Keratinocyte (primary cell): ENCODE measurements around the gene NELL2. TPM values are rescaled to one million over a fixed set of nuclear protein-coding genes. Genes with fewer than 3 reads are reported as not detected.

Experiments
- DNase-seq: peaks from one replicate; pipeline ENCODE4 v3.0.0-alpha.2; 2011; ENCODE audit warnings: low read depth, missing footprints, low spot score
- FAIRE-seq: peaks from 2 replicates; lab custom pipeline; 2011; peaks lifted over from hg19 to GRCh38; lab: Jason Lieb, UNC
- H2AFZ ChIP-seq: 2 replicates; pipeline ENCODE4 v1.6.0; 2012; ENCODE audit warnings: low read length, control low read depth, inconsistent platforms; ENCODE audit not compliant: control insufficient read depth
- H3K27ac ChIP-seq: 2 replicates; pipeline ENCODE4 v1.5.1; 2011; ENCODE audit warnings: low read length; ENCODE audit not compliant: control insufficient read depth, insufficient read depth
- H3K27me3 ChIP-seq: 3 replicates; pipeline ENCODE4 v1.6.0; 2011; ENCODE audit warnings: low read length; ENCODE audit not compliant: control insufficient read depth, insufficient read depth; ENCODE audit errors: extremely low read depth
- H3K36me3 ChIP-seq, 2 experiments: 2 replicates in 1 of 2; 3 replicates in 1 of 2; pipeline ENCODE4 v1.5.1; 2011; ENCODE audit warnings: low read length in 2 of 2, mild to moderate bottlenecking in 1 of 2; ENCODE audit not compliant: control insufficient read depth in 2 of 2, insufficient read depth in 2 of 2; ENCODE audit errors: extremely low read depth in 1 of 2
- H3K4me1 ChIP-seq: 3 replicates; pipeline ENCODE4 v1.5.1; 2011; ENCODE audit warnings: low read length; ENCODE audit not compliant: control insufficient read depth, insufficient read depth; ENCODE audit errors: extremely low read depth
- H3K4me2 ChIP-seq: 3 replicates; pipeline ENCODE4 v1.6.0; 2011; ENCODE audit warnings: low read depth, low read length; ENCODE audit not compliant: control insufficient read depth, insufficient read depth; ENCODE audit errors: extremely low read depth
- H3K4me3 ChIP-seq, 3 experiments: fragments of 200-600 bp in 1 of 3; sonication (generic) in 1 of 3; 2 replicates in 2 of 3; 3 replicates in 1 of 3; pipeline ENCODE4 v1.5.1; 2011 to 2016; ENCODE audit warnings: low read length in 3 of 3, mild to moderate bottlenecking in 3 of 3, control low read depth in 2 of 3, inconsistent platforms in 1 of 3, low read depth in 1 of 3, mixed read lengths in 1 of 3, mixed run types in 1 of 3, moderate library complexity in 1 of 3; ENCODE audit not compliant: control insufficient read depth in 2 of 3, insufficient read depth in 2 of 3; ENCODE audit errors: extremely low read depth in 1 of 3
- H3K79me2 ChIP-seq: 2 replicates; pipeline ENCODE4 v1.6.0; 2012; ENCODE audit warnings: low read length; ENCODE audit not compliant: control insufficient read depth, insufficient read depth
- H3K9ac ChIP-seq: 3 replicates; pipeline ENCODE4 v1.6.0; 2011; ENCODE audit warnings: low read length; ENCODE audit not compliant: control insufficient read depth, insufficient read depth; ENCODE audit errors: extremely low read depth
- H3K9me1 ChIP-seq: 3 replicates; pipeline ENCODE4 v1.6.0; 2011; ENCODE audit warnings: low read length; ENCODE audit not compliant: control insufficient read depth, insufficient read depth; ENCODE audit errors: extremely low read depth
- H3K9me3 ChIP-seq: 2 replicates; pipeline ENCODE4 v1.5.1; 2012; ENCODE audit warnings: low read depth, low read length; ENCODE audit not compliant: control insufficient read depth
- H4K20me1 ChIP-seq: 3 replicates; pipeline ENCODE4 v1.6.0; 2011; ENCODE audit warnings: low read length; ENCODE audit not compliant: control insufficient read depth, insufficient read depth; ENCODE audit errors: extremely low read depth
- EZH2 ChIP-seq: IDR thresholded peaks from one replicate; pipeline ENCODE4 v1.6.1; 2012; ENCODE audit warnings: inconsistent platforms, mild to moderate bottlenecking, low read length, moderate library complexity
- dilution Hi-C: fragments of 300-500 bp; cut with MboI; formaldehyde crosslinking; loops from one replicate; pipeline ENCODE4 v1.7.0; 2020; ENCODE audit warnings: low sequenced_read_pairs; ENCODE audit not compliant: extremely low pct_ligation_motif_present
- polyA plus RNA-seq, 5 experiments: library from polyadenylated mRNA; depleted of rRNA in 3 of 5; stranded (reverse) in 3 of 5; stranded (forward) in 1 of 5; unstranded in 1 of 5; fragments of >200 nt; gene quantifications; 1 replicate in 1 of 5; 2 replicates in 3 of 5; 3 replicates in 1 of 5; pipeline versions ENCODE4 v1.2.1 to v1.2.3, GENCODE V29; 2011 to 2012; ENCODE audit warnings: missing spikeins in 2 of 5, low read depth in 1 of 5, low replicate concordance in 1 of 5
- TF ChIP-seq, protein P1 (sequence below), 3 experiments: IDR thresholded peaks in 1 of 3; conservative IDR thresholded peaks in 1 of 3; optimal IDR thresholded peaks in 1 of 3; 2 replicates in 2 of 3; 3 replicates in 1 of 3; pipeline versions ENCODE3 to v1.5.1; 2011; ENCODE audit warnings: low read length in 3 of 3, mild to moderate bottlenecking in 3 of 3, moderate library complexity in 2 of 3, control low read depth in 1 of 3, inconsistent platforms in 1 of 3; ENCODE audit not compliant: insufficient read depth in 2 of 3; ENCODE audit errors: extremely low read depth in 1 of 3

Gene NELL2
- polyA plus RNA-seq, 1 donor (not counting 4 experiments of a cell fraction or from before 2014, with no cell fraction given), result 0.58 TPM

DNA sequence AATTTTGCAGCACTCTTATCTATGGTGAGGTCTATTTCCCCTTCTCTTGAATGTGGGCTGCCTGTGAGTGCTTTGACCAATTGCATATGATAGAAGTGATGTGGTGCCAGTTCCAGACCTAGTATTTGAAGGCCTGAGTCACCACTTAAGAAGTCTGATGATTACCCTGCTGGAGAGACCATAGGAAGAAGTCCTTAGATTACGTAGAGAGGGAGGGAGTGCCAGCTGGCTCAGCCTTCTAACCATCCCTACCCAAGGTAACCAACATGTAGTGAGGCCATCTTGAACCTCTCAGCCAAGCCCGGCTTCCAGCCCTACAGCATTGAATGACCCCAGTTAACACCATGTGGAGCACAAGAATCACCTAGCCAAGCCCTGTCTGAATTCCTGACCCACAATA, 166.9 kb downstream of the NELL2 start:
- dilution Hi-C loops, result no loop called here
- H3K36me3 ChIP-seq, result no peaks in the 10 kb centered on the region
- no peak overlapping the region for H3K27ac ChIP-seq
- no peaks in the 10 kb centered on the region for H3K79me2 ChIP-seq
- TF ChIP-seq, protein P1, sequence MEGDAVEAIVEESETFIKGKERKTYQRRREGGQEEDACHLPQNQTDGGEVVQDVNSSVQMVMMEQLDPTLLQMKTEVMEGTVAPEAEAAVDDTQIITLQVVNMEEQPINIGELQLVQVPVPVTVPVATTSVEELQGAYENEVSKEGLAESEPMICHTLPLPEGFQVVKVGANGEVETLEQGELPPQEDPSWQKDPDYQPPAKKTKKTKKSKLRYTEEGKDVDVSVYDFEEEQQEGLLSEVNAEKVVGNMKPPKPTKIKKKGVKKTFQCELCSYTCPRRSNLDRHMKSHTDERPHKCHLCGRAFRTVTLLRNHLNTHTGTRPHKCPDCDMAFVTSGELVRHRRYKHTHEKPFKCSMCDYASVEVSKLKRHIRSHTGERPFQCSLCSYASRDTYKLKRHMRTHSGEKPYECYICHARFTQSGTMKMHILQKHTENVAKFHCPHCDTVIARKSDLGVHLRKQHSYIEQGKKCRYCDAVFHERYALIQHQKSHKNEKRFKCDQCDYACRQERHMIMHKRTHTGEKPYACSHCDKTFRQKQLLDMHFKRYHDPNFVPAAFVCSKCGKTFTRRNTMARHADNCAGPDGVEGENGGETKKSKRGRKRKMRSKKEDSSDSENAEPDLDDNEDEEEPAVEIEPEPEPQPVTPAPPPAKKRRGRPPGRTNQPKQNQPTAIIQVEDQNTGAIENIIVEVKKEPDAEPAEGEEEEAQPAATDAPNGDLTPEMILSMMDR (optimal IDR thresholded peaks at IDR 0.05 in 1 of 3, IDR thresholded peaks at IDR 0.05 in 1 of 3, conservative IDR thresholded peaks at IDR 0.05 in 1 of 3; ENCODE audit: extremely low read depth in 1 of 3, insufficient read depth in 2 of 3, low read length in 3 of 3), result no peak
- no peak for TF ChIP-seq EZH2
- H4K20me1 ChIP-seq, result no peaks in the 10 kb centered on the region
- H3K4me1 ChIP-seq, result no peaks in the 10 kb centered on the region
- H3K27me3 ChIP-seq, result no peaks in the 10 kb centered on the region
- no peaks in the 10 kb centered on the region for H3K9me3 ChIP-seq
- no peak overlapping the region for H2AFZ ChIP-seq
- no peak overlapping the region for H3K9ac ChIP-seq
- H3K4me3 ChIP-seq, result no peak overlapping the region
- no peak for FAIRE-seq
- no peaks in the 10 kb centered on the region for H3K9me1 ChIP-seq
- DNase-seq, result no peak
- H3K4me2 ChIP-seq, result no peak overlapping the region

DNA sequence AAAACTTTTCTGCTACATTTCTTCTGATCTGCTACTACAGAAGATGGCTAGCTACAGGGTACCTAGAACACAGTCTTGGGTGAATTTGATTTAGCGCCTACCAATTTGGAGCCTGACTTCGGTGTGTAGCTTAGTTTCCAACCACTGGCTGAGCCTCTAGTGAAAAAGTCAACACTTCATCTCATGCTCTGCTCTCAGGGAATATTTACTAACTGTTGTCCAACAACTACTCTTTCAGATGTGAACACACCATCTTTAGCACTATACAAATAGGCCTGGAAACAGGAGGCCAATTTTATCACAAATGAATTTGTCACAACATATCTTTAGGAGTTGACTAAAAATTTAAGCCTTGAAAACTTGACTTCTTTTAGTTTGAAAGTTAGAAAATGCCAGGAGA, 167.9 kb downstream of the NELL2 start:
- dilution Hi-C loops, result no loop called here
- Histone ChIP-seq H3K27ac (no peak overlapping the region), H3K4me1 (no peaks in the 10 kb centered on the region), H3K79me2 (no peaks in the 10 kb centered on the region), H2AFZ (no peak overlapping the region), H3K4me2 (no peak overlapping the region), H3K9me3 (no peaks in the 10 kb centered on the region), H4K20me1 (no peaks in the 10 kb centered on the region), H3K9ac (no peak overlapping the region), H3K4me3 (no peak overlapping the region), H3K27me3 (no peaks in the 10 kb centered on the region), H3K36me3 (no peaks in the 10 kb centered on the region), H3K9me1 (no peaks in the 10 kb centered on the region)
- DNase-seq (no peak), FAIRE-seq (no peak)
- TF ChIP-seq, protein P1 (optimal IDR thresholded peaks at IDR 0.05 in 1 of 3, IDR thresholded peaks at IDR 0.05 in 1 of 3, conservative IDR thresholded peaks at IDR 0.05 in 1 of 3; ENCODE audit: extremely low read depth in 1 of 3, insufficient read depth in 2 of 3, low read length in 3 of 3), result no peak
- no peak for TF ChIP-seq EZH2
